HFFc6 (cell line): ENCODE data around the gene ATP1B1. TPM values are rescaled to one million over a fixed set of nuclear protein-coding genes. Genes with fewer than 3 reads are reported as not detected.
A peak's percentile ranks its signal among the peaks of the same experiment; 100 is the strongest.

Experiments used
- DNase-seq: peaks from one replicate; pipeline ENCODE4 v3.0.0-alpha.2; 2018
- H3K27ac Mint-ChIP-seq: 2 replicates; pipeline ENCODE4 v1.8.0; 2020; ENCODE audit warnings: mild to moderate bottlenecking, mixed read lengths
- H3K27me3 Mint-ChIP-seq: 2 replicates; pipeline ENCODE4 v1.8.0; 2021; ENCODE audit warnings: mild to moderate bottlenecking, moderate library complexity, mixed read lengths; ENCODE audit not compliant: insufficient read depth
- H3K36me3 Mint-ChIP-seq: 2 replicates; pipeline ENCODE4 v1.8.0; 2021; ENCODE audit warnings: low read depth, mixed read lengths
- H3K4me1 Mint-ChIP-seq: 2 replicates; pipeline ENCODE4 v1.8.0; 2020; ENCODE audit warnings: low read depth, mixed read lengths
- H3K4me3 Mint-ChIP-seq: 2 replicates; pipeline ENCODE4 v1.8.0; 2020; ENCODE audit warnings: mild to moderate bottlenecking, moderate library complexity, mixed read lengths
- H3K9me3 Mint-ChIP-seq: 2 replicates; pipeline ENCODE4 v1.8.0; 2020; ENCODE audit warnings: mild to moderate bottlenecking, mixed read lengths
- CTCF ChIP-seq: fragments of 200-600 bp; sonication (generic); IDR thresholded peaks from 2 replicates; pipeline ENCODE4 v1.5.0; 2021; ENCODE audit warnings: antibody characterized with exemption, mild to moderate bottlenecking
- total RNA-seq, 6 experiments: library from RNA; stranded (reverse); fragmentation: NEBNext Ultra II Directional; extraction: Animal tissue kit (Norgen Biotek cat#: 25700); gene quantifications; 2 replicates in 1 of 6; 3 replicates in 5 of 6; pipeline ENCODE4 v1.2.3, GENCODE V29; 2021

Gene ATP1B1
- total RNA-seq, 6 experiments from 2014 or later: 30.6 to 48.5 (median 42.9) TPM

- TF ChIP-seq CTCF: no peak
- Mint-ChIP-seq H3K27me3 (no peaks in the 10 kb centered on the region; the same call in 1 of the 2 replicates), H3K36me3 (peaks cover 57% of the 10 kb centered on the region), H3K9me3 (no peaks in the 10 kb centered on the region), H3K27ac (no peak overlapping the region), H3K4me1 (peaks cover 38% of the 10 kb centered on the region), H3K4me3 (no peak overlapping the region)
- DNase-seq: no peak
These were observed 22.8 kb downstream of the ATP1B1 start for GRCh38 chr1:169129109-169129784.

- H3K27ac Mint-ChIP-seq: no peak overlapping the region
- TF ChIP-seq CTCF: no peak
- peaks cover 38% of the 10 kb centered on the region for H3K4me1 Mint-ChIP-seq
- H3K27me3 Mint-ChIP-seq: no peaks in the 10 kb centered on the region; the same call in 1 of the 2 replicates
- no peak overlapping the region for H3K4me3 Mint-ChIP-seq
- H3K36me3 Mint-ChIP-seq: peaks cover 46% of the 10 kb centered on the region
- no peaks in the 10 kb centered on the region for H3K9me3 Mint-ChIP-seq
- DNase-seq: no peak
These were observed 24.2 kb downstream of the ATP1B1 start for GRCh38 chr1:169130683-169131082.

- DNase-seq: no peak
- H3K4me1 Mint-ChIP-seq: peaks cover 32% of the 10 kb centered on the region
- H3K27me3 Mint-ChIP-seq: no peaks in the 10 kb centered on the region; the same call in 1 of the 2 replicates
- peaks cover 44% of the 10 kb centered on the region for H3K36me3 Mint-ChIP-seq
- H3K4me3 Mint-ChIP-seq: no peak overlapping the region
- TF ChIP-seq CTCF: no peak
- no peak overlapping the region for H3K27ac Mint-ChIP-seq
- H3K9me3 Mint-ChIP-seq: no peaks in the 10 kb centered on the region
These were observed 26.2 kb downstream of the ATP1B1 start for GRCh38 chr1:169132512-169133227.

GRCh38 chr1:169133228-169133576 is 26.7 kb downstream of the ATP1B1 start:
- Mint-ChIP-seq H3K27me3 (no peaks in the 10 kb centered on the region; the same call in 1 of the 2 replicates), H3K27ac (no peak overlapping the region), H3K9me3 (no peaks in the 10 kb centered on the region), H3K4me3 (no peak overlapping the region), H3K4me1 (peaks cover 28% of the 10 kb centered on the region), H3K36me3 (peaks cover 39% of the 10 kb centered on the region)
- no peak for TF ChIP-seq CTCF
- no peak for DNase-seq

GRCh38 chr1:169133801-169134502 is 27.5 kb downstream of the ATP1B1 start:
- DNase-seq: no peak
- Mint-ChIP-seq H3K36me3 (peaks cover 31% of the 10 kb centered on the region), H3K9me3 (no peaks in the 10 kb centered on the region), H3K4me3 (no peak overlapping the region), H3K27ac (no peak overlapping the region), H3K27me3 (no peaks in the 10 kb centered on the region; the same call in 1 of the 2 replicates), H3K4me1 (peaks cover 24% of the 10 kb centered on the region)
- TF ChIP-seq CTCF: peak; percentile 66
